ENCODE data around the gene ZNF417.
"Not testable (repeated sequence)": the region's sequence is repeated elsewhere in the genome, so short reads cannot be mapped to it uniquely, and the experiment has no call there.

GRCh38 chr19:57916168-57916995, at the start of gene ZNF417:
- TF ChIP-seq CTCF (IDR thresholded peaks at IDR 0.05) (0 out of 3 replicates have a peak, but pooled peaks have one; percentile 28), POLR2A (IDR thresholded peaks at IDR 0.05; ENCODE audit: low read length) (peak; percentile 54), USF2 (IDR thresholded peaks at IDR 0.05) (peak; percentile 57; the same call in 1 of the 2 replicates)
- not testable (repeated sequence) for TF ChIP-seq SREBF2 (IDR thresholded peaks at IDR 0.05); KDM5A (IDR thresholded peaks at IDR 0.05); HOXA7 (CRISPR knock-in tag; IDR thresholded peaks at IDR 0.05); MAZ (IDR thresholded peaks at IDR 0.05; ENCODE audit: borderline replicate concordance, low read depth, low read length); REST (IDR thresholded peaks at IDR 0.05); HMGXB4 (CRISPR knock-in tag; IDR thresholded peaks at IDR 0.05; ENCODE audit: borderline replicate concordance); ZFP36 (IDR thresholded peaks at IDR 0.05; ENCODE audit: borderline replicate concordance, partially characterized antibody); EP300 (IDR thresholded peaks at IDR 0.05)

Measured in A549 (cell line).